GM12865 (cell line): ENCODE measurements around the gene UBL7.

Experiments
- DNase-seq: peaks from one replicate; pipeline ENCODE4 v3.0.0; 2010; ENCODE audit warnings: low read depth
- H3K4me3 ChIP-seq: 2 replicates; pipeline ENCODE4 v1.5.1; 2011; ENCODE audit warnings: mild to moderate bottlenecking, low read depth, low read length, control low read depth
- CTCF ChIP-seq: IDR thresholded peaks from 2 replicates; pipeline ENCODE4 v1.5.1; 2011; ENCODE audit warnings: low read length, control low read depth, low read depth, inconsistent platforms; ENCODE audit not compliant: insufficient read depth; ENCODE audit errors: missing control alignments

The UBL7 gene

DNA sequence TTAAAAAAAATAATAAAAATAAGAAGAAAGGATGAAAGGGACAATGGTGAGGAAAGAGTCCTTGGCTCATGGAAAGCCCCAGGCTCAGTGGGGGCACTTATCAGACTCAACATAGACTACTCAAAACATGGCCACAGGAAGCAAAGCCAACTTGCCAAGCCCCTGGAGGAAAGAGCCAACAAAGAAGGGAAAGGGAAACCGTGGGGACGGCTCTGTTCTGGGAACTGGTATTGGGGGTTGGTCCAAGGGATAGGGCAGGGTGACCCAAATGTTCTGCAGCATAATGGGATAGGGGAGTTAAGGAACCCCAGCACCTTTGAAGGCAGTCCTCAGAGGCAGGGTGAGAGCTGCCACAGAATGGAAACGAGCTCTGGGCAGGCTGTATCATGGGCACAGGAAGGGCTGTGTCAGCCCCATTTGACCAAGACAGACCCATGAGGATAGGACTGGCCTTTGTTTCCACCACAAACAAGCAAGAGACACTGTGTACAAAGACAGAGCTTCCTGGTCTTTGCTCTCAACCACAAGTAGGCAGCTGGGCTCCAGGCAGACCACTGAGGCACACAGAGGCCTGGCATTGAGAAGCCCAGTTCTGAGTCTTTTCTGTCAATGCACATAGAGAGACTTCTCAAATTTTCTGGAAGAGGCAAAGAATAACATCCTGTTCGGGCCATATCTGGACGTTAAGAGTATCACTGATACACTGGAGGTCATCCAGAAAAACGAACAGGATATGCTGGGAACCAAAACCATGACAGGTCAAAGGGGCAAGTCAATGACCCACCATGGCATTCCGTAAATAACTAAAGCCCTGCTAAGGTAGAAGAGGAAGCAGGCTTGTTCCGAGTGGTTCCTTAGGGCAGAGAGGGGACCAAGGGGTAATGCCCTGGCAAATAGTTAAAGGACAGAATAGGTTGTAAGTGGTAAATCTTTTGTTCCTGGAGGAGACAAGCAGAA lies 16.6 kb downstream of the UBL7 start:
- DNase-seq: no peak
- TF ChIP-seq CTCF: no peak
- no peak overlapping the region for H3K4me3 ChIP-seq

DNA sequence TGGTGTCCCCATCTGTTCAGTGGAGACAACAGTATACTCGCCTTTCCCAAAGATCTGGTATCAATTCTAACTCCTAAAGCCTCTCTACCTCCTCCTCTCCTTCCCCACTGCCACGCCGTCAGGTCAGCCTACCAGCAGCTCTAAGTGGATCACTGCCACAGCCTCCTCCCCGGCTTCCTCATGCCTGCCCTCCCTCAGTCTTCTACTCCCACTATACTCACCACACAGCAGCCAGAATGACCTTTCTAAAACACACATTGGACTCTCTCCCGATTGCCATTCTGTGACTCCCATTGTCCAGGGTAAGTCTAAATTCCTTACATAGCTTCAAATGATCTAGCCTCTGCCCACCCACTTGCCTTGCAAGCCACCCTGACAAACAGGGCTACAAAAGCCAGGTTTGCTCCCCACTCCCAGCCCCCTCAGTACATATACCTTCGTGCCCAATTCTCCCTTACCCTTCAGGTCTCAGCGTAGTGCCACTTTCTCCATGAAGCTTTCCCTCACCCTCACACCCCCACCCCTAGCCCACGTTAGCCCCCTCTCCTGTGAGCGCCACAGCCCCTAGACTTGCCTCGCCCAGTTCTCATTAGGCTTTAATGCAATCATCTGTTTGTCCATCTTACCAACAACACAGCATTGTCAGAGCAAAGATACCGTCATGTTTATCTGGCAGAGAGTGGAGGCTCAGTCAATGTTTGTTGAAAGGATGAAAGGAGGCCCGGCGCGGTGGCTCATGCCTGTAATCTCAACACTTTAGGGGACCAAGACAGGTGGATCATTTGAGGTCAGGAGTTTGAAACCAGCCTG lies 17.7 kb downstream of the UBL7 start:
- no peak for DNase-seq
- no peak for TF ChIP-seq CTCF
- H3K4me3 ChIP-seq: no peak overlapping the region

DNA sequence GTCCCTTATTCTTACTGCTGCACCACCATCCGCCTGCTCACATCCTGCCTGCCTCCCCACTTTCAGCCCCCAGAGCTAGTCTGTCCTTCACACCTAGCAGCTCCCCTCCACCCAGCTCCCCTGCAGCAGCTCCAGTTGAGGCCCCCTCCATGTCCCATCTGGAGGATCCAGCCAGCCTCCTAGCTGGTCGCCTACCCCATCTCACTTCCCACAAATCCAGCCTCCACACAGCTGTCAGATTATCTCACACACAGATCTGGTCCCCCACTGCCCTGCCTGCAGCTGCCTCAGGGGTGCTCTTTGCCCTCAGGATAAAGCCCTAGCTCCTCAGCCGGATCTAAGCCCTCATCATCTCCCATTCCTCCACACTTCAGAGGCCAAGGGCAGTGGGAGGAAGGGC lies 18.4 kb downstream of the UBL7 start:
- no peak for DNase-seq
- TF ChIP-seq CTCF: no peak
- no peak overlapping the region for H3K4me3 ChIP-seq

DNA sequence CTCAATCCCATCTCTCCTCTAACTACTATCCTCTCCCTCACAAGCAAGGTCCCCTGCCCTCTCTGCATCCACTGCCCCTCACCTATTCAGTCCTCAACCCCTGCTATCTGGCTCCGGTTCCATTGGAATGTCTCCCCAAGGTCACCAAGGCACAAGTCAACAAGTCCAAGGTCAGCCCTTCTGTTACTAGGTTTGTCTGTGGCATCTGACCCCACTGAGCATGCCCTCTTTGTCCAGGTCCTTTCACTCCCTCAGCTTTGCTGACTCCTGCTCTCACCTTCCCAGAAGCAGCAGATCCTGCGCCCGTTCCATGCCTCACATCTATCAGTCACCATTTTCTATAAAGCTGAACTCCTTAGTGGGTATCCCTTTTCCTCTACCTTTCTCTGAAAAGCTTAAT lies 18.9 kb downstream of the UBL7 start:
- no peak overlapping the region for H3K4me3 ChIP-seq

GRCh38 chr15:74441248-74441941 lies 19.6 kb downstream of the UBL7 start:
- DNase-seq: no peak
- H3K4me3 ChIP-seq: no peak overlapping the region
- TF ChIP-seq CTCF: no peak

More for the DNA sequence above, 18.9 kb downstream of the UBL7 start:
- TF ChIP-seq CTCF: no peak
- no peak for DNase-seq

- H3K4me3 ChIP-seq: no peak overlapping the region
- peak; percentile 92 for DNase-seq
- peak; percentile 96 for TF ChIP-seq CTCF
Observed at GRCh38 chr15:74438721-74439316, 22.1 kb downstream of the UBL7 start.
